Hindlimb muscle (tissue), 1 donor: ENCODE measurements around the gene MSH3. TPM values are rescaled to one million over a fixed set of nuclear protein-coding genes. Genes with fewer than 3 reads are reported as not detected.
"Not testable (repeated sequence)": the region's sequence is repeated elsewhere in the genome, so short reads cannot be mapped to it uniquely, and the experiment has no call there.

Experiments
- DNase-seq: peaks from one replicate; pipeline ENCODE4 v3.0.0-alpha.2; 2013
- polyA plus RNA-seq: library from polyadenylated mRNA; unstranded; fragments of 120-200 nt; gene quantifications from one replicate; pipeline ENCODE4 v1.2.1, GENCODE V29; 2013; ENCODE audit not compliant: insufficient read length

MSH3 gene
- polyA plus RNA-seq, 1 donor: 10.6 TPM

DNA sequence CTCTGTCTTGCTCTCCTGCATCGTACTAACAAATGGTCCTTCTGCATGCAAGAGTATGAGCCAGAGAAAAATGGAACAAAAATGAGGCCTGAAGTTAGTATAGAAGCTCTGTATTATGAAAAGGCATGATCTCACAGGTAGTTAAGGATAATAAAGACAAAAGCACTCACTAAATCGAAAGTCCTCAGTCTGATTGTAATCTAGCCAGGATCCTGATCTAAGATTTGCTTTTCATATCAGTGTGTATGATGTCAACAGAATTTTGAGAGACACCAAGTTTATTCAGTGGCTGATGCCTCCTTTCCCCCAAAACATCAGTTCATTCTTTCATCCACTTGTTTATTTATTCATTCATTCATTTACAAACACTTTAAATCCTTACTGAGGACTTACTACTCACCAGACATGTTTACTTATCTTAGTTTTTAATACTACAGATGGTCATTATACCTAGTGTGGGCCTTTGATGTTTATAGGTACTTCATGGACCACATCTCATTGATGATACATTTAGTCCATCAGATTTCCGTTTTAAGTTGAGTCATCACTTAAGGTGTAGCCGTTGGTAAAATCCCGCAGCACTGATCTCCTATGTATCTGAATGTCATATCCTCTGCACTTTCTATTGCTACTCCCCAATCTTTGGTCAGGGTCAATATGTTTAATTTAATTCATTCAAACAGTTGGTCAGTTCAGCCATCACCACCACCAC, 105.6 kb downstream of the MSH3 start:
- no peak for DNase-seq

DNA sequence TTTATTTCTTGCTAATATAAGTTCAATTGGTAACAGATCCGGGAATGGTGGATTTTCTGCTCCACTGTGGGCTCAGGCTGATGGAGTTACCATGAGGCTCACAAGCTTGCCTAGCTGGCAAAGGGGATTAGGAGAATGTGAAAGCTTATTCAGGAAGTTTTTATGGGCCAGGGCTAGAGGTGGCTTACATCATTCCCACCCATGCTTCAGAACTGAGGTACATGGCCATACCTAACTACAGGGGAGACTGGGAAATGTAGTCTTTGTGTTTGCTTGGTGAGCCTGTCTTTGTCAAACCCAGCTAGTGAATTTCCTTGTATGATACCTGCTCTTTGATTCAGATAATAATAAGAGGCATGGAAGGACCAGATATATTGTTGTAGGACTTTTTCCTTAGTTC, 106.2 kb downstream of the MSH3 start:
- no peak for DNase-seq

DNA sequence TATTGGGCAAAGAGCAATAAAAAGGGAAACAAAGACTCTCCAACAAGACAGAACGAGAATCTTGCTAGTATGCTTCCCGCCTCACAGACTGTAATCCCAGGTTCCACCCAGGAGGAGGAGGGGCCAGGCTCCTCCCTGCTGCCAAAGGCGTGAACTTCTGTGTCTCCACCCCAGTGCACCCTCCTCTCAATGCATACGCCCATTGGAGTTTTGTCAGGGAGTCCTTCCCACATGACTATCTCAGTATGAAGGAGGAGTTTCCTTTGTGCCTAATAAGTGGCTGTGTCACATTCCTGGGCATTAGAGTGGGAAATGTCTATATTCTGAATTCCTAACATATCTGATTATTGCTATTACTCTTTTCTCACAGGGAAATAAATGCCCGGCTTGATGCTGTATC, 106.7 kb downstream of the MSH3 start:
- DNase-seq: no peak

DNA sequence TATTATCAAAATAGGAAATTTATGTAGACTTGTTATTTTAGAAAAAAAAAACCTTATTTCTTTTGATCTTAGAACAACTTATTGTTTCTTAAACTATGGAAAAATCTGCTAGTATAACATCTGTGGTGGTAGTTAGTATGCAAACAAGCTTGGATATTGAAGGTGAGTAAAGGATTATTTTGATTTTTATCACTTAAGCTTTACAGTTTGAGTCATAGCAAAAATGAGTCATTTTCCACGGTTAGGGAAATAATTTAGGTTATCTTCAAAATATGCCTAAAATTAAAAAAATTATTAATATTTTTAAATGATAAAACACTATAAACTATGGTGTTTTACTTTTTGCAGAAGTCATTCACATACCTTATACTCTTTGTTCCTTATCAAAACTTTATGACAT, 107.5 kb downstream of the MSH3 start:
- no peak for DNase-seq

DNA sequence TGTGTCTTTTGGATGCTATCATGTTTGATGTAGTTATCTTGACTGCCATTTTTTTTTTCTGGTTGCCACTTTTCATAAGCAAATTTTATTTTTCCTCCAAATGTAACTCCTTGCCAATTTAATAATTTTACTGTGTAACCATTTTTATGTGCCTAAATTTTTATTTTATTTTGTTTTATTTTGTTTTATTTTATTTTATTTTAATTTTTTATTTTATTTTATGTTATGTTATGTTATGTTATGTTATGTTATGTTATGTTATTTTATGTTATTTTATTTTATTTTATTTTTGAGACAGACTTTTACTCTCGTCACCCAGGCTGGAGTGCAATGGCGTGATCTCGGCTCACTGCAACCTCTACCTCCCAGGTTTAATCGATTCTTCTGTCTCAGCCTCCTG, 108.1 kb downstream of the MSH3 start:
- DNase-seq: no peak

DNA sequence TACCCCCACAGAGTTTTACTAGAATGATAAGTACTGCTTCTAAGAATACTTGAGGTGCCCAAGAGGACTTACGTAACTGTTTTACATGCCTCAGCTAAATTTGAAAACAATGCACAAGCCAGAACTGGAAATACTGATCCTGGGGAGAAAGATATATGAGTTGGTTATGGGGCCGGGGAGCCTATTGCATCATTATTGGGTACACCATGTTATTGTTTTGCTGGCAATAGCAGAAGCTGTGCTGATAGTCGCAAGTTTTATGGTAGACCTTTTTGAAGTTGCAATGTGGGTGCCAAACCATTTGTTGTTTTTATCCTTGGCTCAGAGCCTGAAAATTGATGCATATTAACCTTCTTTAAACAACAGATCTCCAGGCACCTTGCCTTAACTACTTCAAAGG, 108.8 kb downstream of the MSH3 start:
- no peak for DNase-seq

DNA sequence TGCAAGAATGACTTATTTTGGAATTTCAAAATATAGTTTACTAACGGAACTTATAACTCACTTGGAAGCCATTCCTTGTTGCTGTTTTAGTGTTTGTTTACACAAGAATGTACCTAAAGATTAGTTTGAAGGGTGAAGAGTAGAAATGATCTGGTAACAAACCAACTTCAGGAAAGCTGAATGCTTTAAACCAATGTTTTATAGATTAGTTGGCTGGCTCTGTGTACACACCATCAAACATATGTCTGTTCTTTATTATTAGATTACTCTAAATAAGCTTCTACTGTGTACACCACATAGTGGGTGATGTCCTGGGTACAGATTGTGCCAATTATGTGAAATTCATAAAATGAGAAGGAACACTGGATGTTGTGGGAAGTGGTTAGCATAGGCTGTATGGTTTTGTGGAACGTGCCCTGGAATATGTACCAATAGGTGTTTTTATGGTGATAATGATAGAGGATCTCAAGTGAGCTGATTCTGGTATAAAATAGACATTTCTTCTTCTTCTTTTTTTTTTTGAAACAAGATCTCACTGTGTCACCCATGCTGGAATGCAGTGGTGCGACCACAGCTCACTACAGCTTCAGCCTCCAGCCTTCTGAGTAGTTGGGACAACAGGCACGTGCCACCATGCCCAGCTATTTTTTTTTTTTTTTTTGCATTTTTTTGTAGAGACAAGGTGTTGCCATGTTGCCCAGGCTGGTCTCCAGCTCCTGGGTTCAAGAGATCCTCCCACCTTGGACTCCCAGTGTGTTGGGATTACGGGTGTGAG, 109.6 kb downstream of the MSH3 start:
- no peak for DNase-seq

DNA sequence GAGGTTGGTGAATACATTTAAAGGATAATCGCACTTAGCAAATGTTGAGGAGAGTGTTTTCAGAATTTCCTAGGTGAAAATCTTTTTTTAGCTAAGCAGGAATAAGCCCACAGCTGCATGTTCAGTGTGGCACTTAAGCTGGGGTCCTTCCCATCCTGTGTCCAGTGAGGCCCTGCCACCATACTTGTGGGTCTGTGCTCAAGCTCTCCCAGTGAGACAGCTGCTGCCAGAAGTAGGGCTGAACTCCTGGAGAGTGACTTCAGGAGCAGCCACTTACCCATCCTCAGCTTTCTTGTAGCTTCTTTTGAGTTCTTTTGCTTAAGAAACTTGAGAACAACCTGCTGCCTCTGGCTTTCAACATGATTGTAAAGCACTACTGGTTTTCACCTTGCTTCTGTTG, 110.3 kb downstream of the MSH3 start:
- DNase-seq: no peak

DNA sequence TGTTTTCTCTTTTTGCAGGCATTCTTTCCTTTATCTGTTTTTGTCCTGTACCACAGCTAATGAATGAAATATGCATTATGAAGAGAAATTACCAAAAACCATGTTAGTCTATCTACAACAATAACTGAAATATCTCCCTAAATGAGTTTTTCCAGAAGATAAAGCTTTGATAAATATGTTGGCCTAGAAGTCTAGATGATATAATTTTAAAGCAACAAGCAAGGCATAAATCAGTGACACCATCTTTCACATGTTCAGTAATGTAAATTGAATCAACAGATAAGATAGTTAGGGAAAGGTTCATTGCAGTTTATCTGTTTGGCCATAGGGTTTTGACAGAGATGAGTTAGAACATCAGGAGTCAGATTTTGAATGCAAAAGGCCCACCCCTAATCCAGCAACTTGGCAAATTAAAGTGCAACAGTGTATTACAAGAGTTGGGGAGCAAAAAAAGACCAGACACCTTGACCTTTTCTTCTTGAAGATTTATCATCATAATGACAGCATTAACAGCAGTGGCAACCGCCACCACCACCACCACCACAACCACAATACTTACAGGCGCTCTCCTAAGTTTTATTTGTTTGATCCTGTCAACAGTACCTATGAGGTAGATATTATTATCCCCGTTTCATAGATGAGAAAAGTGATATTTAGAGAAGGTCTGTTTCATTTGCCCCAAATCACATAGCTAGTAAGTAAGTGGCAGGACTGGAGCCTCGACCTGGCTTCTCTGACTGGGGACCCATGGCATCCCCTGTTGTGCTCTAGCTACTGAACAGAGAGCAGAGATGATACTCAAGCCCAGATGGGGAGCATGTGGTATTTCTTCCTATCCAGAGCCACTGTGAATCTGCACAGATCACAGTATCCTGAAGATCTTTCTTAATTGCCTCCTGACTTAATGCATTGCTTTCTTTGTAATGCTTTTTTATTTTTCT, 123.2 kb downstream of the MSH3 start:
- DNase-seq: no peak

DNA sequence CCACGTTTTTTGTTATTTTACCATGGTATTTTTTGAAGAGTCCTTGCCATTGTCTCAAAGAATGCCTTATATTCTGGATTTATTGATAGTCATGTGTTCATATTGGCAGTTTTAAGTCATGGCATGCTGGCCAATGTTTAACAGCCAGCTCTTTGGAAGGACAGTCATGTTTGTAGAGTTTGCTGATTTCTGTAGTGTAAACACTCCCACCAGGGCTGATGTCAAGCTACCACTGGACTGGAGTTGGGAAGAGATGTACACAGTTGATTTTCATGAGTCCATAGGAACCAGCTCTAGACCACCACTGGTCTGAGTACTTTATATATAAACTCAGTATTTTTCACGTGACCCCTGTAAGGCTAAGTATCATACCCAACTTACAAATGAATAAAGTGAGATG, 125.6 kb downstream of the MSH3 start:
- DNase-seq: no peak

DNA sequence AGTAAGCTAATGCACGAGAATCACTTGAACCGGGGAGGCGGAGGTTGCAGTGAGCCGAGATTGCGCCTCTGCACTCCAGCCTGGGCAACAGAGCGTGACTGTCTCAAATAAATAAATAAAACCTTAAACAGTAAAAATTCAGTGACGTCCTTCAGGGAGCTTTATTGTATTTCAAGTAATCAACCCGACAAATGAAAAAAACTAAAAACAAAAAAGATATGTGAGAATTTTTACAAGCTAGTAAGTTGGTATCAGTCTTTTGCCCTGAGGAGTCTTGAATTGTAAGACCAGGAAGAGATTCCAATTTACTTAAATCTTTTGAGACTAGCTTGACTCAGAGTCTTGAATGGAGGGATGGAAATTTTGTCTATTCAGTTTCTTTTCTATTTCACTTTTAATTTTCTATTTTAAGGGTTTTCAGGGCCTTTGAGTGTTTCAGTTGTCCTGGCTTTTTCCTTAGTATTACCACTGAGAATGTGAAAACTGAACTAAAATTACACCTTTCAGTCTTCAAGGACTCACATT, 126.4 kb downstream of the MSH3 start:
- no peak for DNase-seq

DNA sequence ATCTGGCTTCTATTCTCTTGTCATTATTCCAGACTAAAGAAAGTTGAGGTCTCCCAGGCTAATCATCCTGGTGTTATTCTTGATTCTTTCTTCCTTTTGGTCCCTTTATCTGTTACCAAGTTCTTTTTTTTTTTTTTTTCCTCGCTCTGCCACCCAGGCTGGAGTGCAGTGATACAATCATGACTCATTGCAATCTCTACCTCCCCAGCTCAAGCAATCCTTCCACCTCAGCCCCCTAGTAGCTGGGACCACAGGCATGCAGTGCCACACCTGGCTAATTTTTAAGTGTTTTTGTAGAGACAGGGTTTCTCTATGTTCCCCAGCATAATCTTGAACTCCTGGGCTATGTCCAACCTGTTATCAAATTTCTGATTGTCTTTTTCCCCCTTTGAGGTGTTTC, 126.9 kb downstream of the MSH3 start:
- DNase-seq: no peak

DNA sequence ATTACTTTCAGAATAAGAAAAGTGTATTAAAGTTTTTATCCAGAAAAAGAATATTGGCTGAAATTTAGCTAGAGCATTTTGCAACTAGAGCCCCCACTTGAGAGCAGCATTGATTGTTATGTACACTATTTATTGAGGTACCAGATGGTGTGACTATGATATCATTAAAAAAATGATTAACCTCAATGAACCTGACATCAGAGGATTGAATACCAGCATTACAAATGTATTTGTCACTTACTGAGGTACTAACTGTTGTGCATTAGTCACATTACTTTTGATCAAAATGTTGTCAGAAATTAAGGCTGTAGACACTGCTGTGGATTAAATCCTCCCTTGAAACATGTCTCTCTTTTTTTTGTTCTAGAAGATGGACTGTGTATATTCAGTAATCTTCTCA, 128.2 kb downstream of the MSH3 start:
- no peak for DNase-seq

DNA sequence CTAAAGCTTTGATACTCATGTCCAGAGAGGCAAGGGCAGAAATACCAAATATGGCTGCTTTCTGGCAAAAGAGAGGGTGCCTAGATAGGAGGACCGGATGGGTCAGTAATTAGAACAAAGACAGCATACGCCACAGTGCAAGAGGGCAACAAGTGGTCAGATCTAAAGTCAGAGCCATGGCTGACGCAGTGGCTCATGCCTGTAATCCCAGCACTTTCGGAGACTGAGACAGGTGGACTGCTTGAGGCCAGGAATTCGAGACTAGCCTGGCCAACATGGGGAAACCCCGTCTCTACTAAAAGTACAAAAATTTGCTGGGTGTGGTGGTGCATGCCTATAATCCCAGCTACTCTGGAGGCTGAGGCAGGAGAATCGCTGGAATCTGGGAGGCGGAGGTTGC, 129.3 kb downstream of the MSH3 start:
- DNase-seq: not testable (repeated sequence)

DNA sequence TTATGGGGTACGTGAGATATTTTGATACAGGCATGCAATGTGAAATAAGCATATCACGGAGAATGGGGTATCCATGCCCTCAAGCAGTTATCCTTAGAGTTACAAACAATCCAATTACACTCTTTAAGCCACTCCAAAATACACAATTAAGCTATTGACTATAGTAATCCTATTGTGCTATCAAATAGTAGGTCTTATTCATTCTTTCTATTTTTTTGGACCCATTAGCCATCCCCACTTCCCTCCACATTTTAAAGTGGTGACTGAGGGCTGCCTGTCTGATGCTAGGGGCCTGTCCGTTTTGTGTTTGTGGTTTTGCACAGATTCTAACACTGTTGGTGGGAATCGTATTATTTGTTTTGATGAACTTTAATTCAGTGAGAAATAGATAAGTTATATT, 130.0 kb downstream of the MSH3 start:
- no peak for DNase-seq

DNA sequence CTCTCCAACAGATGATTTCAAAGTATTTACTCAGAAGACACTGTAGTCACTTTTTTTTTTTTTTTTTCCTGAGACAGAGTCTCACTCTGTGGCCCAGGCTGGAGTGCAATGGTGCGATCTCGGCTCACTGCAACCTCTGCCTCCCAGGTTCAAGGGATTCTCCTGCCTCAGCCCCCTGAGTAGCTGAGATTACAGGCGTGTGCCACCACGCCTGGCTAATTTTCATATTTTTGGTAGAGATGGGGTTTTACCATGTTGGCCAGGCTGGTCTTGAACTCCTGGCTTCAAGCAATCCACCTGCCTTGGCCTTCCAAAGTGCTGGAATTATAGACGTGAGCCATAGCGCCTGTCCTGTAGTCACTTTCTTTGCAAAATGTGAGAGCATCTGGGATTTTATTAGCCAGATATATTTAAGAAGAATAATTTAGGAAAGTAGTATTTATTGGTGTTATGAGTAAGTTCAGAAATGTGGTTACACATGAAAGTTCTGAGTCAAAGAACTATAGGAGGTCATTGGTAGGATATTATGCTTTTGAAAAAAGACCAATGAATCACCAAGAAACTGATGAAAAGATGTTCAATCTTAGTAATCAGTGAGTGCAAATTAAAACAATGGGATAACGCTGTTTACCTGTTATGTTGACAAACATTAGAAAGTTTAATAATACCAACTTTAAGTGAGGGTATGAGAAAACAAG, 135.0 kb downstream of the MSH3 start:
- not testable (repeated sequence) for DNase-seq

DNA sequence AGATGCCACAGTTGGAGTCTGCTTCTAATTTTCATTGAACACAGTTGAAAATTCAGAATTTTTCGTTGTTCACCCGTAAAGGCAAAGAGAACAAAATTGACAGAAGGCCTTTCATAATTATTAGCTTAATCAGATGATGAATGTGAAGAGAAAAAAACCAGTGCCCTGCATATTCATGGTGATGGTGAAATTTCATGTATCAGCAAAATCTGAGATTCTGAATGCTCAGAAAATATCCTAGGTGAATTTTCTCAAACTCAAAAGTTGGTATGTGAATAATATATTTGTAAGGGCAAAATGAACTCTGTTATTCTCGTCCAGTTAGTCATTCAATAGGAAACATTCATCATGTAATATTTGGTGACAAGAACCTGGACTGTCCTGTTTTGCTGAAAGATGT, 136.2 kb downstream of the MSH3 start:
- DNase-seq: no peak

DNA sequence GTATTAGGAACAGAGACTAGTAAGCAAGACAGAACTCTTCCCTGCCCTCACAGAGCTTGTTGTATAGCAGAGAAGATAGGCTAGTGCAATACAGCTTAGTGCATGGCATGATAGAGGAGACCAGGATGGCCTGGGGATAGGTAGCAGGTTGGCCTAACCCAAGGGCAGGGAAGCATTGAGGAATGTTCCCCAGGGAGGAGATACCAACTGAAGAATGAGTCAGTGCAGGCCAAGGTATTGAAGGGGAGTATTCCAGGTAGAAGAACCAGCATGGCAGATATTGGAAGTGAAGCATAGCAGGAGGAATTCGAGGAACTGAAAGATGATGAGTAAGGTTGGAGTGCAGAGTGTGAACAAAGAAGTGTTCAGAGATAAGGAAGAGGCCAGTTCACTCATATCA, 138.9 kb downstream of the MSH3 start:
- no peak for DNase-seq

DNA sequence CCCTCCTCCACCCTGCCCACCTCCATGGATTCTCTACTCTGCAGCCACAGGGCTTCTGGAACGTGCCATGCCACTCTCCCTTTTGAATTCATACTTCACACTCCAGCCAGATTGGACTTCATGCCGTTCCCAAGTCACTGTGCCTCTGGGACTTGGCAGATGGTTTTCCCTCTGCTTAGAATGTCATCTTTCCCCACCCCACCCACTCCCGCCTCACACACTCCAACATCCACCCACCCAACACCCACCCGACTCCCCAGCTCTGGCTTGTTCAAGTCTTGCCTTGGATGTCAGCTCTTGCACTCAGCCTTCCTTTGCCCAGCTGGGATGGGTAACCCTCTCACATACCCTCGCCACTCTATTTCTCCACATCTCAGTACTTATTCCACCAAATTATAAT, 142.4 kb downstream of the MSH3 start:
- no peak for DNase-seq

DNA sequence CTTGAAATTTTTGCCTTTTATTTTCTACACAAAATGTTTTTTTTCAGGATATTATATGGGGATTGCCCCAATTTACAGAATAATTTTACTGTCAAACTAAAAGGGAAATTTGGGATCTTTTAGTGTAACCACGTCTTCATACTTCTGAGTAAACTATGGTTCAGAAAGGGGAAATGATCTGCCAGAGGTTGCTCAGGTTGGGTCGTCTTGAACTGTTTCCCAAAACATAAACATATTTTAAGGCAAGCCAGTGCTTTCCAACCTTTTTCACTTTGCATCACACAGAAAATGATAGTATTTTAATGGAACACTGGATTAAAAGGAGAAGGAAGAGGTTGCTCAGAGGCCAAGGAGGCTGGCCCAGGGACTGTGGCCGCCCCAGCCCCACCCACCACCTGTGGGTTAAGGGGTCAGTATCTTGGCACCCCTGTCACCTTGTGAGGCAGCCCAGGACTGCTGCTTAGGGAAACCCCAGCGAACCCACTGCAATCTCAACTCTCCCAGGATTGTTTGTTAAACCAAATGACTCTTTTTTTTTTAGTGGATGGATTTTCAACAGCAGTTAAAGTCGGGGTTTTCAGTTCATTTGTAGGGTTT, 143.1 kb downstream of the MSH3 start:
- DNase-seq: no peak

DNA sequence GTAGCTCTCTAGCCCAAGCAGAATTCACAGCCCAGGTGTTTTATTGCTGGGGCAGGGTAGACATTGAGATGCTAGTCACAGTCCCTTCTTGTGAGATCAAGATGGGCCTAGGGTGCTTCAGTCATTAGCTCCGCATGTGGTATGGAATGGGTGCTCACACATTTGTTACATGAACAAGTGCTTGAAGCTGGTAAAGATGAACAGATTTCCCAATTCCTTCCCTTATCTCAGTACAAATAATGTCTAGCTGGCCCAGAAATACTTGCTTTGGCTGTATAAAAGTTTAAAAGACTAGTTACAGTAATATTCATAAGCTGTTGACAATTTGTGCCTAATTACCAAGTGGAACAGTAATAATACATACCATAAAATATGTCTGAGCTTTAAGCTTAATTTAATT, 143.7 kb downstream of the MSH3 start:
- no peak for DNase-seq

DNA sequence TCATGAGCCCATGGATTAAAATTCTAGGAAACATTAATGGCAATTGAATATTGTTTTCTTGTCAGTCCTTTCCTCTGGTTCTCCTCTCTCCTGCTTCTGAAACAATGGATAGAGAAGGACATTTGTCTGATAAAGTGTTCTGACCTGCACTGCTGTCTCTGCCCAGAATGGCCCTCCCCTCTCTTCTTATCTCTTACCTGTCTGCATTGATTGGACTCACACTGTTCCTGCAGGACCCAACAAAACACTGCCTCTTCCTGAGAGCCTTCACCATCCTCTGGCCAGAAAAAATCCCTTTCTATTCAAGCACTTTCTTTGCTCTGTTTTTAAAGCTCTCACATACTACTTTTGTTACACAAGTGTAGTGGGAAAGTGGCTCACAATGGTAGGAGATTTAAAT, 144.2 kb downstream of the MSH3 start:
- DNase-seq: no peak
